ENCODE measurements around the gene CKMT1A. TPM values are rescaled to one million over a fixed set of nuclear protein-coding genes. Genes with fewer than 3 reads are reported as not detected.

The CKMT1A gene
- total RNA-seq, 1 experiment from 2014 or later: 1.1 TPM

GRCh38 chr15:43748376-43748775 lies 54.7 kb downstream of the CKMT1A start:
- DNase-seq (ENCODE audit: low spot score): no peak

Other genes with a start within 250 kb of the CKMT1A start
- gene TP53BP1, start 200.7 kb upstream of the CKMT1A start, total RNA-seq (2014; rRNA removed; shearing (Covaris generic)): 32.4 and 32.7 TPM in 2 replicates
- 32.9 and 40.6 TPM in 2 replicates for gene MAP1A, start 176.3 kb upstream of the CKMT1A start, total RNA-seq (2014; rRNA removed; shearing (Covaris generic))
- gene PPIP5K1, start 103.7 kb upstream of the CKMT1A start, total RNA-seq (2014; rRNA removed; shearing (Covaris generic)): 6.0 and 7.7 TPM in 2 replicates
- gene CKMT1B, start 99.8 kb upstream of the CKMT1A start, total RNA-seq (2014; rRNA removed; shearing (Covaris generic)): 0.95 TPM in 1 of 2 replicates, not detected in the other
- gene STRC, start 75.1 kb upstream of the CKMT1A start, total RNA-seq (2014; rRNA removed; shearing (Covaris generic)): 0.08 TPM in 1 of 2 replicates, not detected in the other
- gene CATSPER2, start 45.0 kb upstream of the CKMT1A start, total RNA-seq (2014; rRNA removed; shearing (Covaris generic)): not detected in 2 replicates
- 187 and 259 TPM in 2 replicates for gene PDIA3, start 52.6 kb downstream of the CKMT1A start, total RNA-seq (2014; rRNA removed; shearing (Covaris generic))
- 1.3 and 2.2 TPM in 2 replicates for gene ELL3, start 83.1 kb downstream of the CKMT1A start, total RNA-seq (2014; rRNA removed; shearing (Covaris generic))
- 979 and 1,093 TPM in 2 replicates for gene SERF2, start 98.5 kb downstream of the CKMT1A start, total RNA-seq (2014; rRNA removed; shearing (Covaris generic))
- not detected in 2 replicates for gene SERINC4, start 106.4 kb downstream of the CKMT1A start, total RNA-seq (2014; rRNA removed; shearing (Covaris generic))
- 5.5 and 6.5 TPM in 2 replicates for gene HYPK, start 106.7 kb downstream of the CKMT1A start, total RNA-seq (2014; rRNA removed; shearing (Covaris generic))
- gene MFAP1, start 130.8 kb downstream of the CKMT1A start, total RNA-seq (2014; rRNA removed; shearing (Covaris generic)): 37.9 and 42.2 TPM in 2 replicates
- gene WDR76, start 133.1 kb downstream of the CKMT1A start, total RNA-seq (2014; rRNA removed; shearing (Covaris generic)): 41.4 and 43.3 TPM in 2 replicates